GM23248 (cell line): Measurements from ENCODE around the gene HMGN5. TPM values are rescaled to one million over a fixed set of nuclear protein-coding genes. Genes with fewer than 3 reads are reported as not detected.

Experiments used
- DNase-seq: peaks from one replicate; pipeline ENCODE4 v3.0.0-alpha.2; 2015
- H2AFZ ChIP-seq: fragments of 200-600 bp; sonication (generic); 2 replicates; pipeline ENCODE4 v1.6.1; 2016; ENCODE audit warnings: antibody characterized with exemption
- H3F3A ChIP-seq: fragments of 200-600 bp; sonication (generic); 2 replicates; pipeline ENCODE4 v1.6.1; 2016; ENCODE audit warnings: mild to moderate bottlenecking, antibody characterized with exemption, mixed run types; ENCODE audit not compliant: insufficient read depth
- H3K27ac ChIP-seq: fragments of 200-600 bp; sonication (generic); 2 replicates; pipeline ENCODE4 v1.5.1; 2016; ENCODE audit warnings: mild to moderate bottlenecking
- H3K27me3 ChIP-seq: fragments of 200-600 bp; sonication (generic); replicated peaks from 2 replicates; pipeline ENCODE4 v1.6.1; 2016; ENCODE audit warnings: mild to moderate bottlenecking; ENCODE audit not compliant: insufficient read depth
- H3K36me3 ChIP-seq: fragments of 200-600 bp; sonication (generic); 2 replicates; pipeline ENCODE4 v1.6.1; 2016; ENCODE audit warnings: low read depth, mild to moderate bottlenecking
- H3K4me1 ChIP-seq: fragments of 200-600 bp; sonication (generic); 2 replicates; pipeline ENCODE4 v1.6.1; 2016; ENCODE audit warnings: mild to moderate bottlenecking; ENCODE audit not compliant: insufficient read depth
- H3K4me2 ChIP-seq: fragments of 200-600 bp; sonication (generic); one replicate; pipeline ENCODE4 v1.6.1; 2016; ENCODE audit warnings: mild to moderate bottlenecking; ENCODE audit not compliant: unreplicated experiment
- H3K4me3 ChIP-seq: fragments of 200-600 bp; sonication (generic); 2 replicates; pipeline ENCODE4 v1.5.1; 2016; ENCODE audit warnings: mild to moderate bottlenecking
- H3K79me2 ChIP-seq: fragments of 200-600 bp; sonication (generic); 2 replicates; pipeline ENCODE4 v1.6.1; 2016; ENCODE audit warnings: mild to moderate bottlenecking; ENCODE audit not compliant: insufficient read depth
- H3K9ac ChIP-seq: fragments of 200-600 bp; sonication (generic); 2 replicates; pipeline ENCODE4 v1.6.1; 2016; ENCODE audit warnings: mild to moderate bottlenecking
- H3K9me2 ChIP-seq: fragments of 200-600 bp; sonication (generic); 2 replicates; pipeline ENCODE4 v1.6.1; 2016; ENCODE audit warnings: mixed run types, mild to moderate bottlenecking, moderate library complexity; ENCODE audit not compliant: insufficient read depth
- H3K9me3 ChIP-seq: fragments of 200-600 bp; sonication (generic); one replicate; pipeline ENCODE4 v1.6.1; 2017; ENCODE audit warnings: low read depth
- H4K20me1 ChIP-seq: fragments of 200-600 bp; sonication (generic); 2 replicates; pipeline ENCODE4 v1.6.0; 2016; ENCODE audit not compliant: insufficient read depth
- EZH2 ChIP-seq: fragments of 200-600 bp; sonication (generic); IDR thresholded peaks from 2 replicates; pipeline ENCODE4 v1.6.1; 2018; ENCODE audit warnings: antibody characterized with exemption, mild to moderate bottlenecking; ENCODE audit not compliant: insufficient read depth, poor library complexity, severe bottlenecking
- EZH2phosphoT487 ChIP-seq: fragments of 200-600 bp; sonication (generic); IDR thresholded peaks from 2 replicates; pipeline ENCODE4 v1.6.1; 2018; ENCODE audit warnings: antibody characterized with exemption, moderate library complexity, mild to moderate bottlenecking, low read depth; ENCODE audit not compliant: insufficient read depth
- WGBS, 2 experiments: methylation state at CpG; one replicate each; pipeline ENCODE4 v1.1.6; 2015 to 2017; ENCODE audit warnings: low lambda C conversion rate in 2 of 2, low coverage in 1 of 2; ENCODE audit errors: missing lambda C conversion rate in 2 of 2; 5-methylcytosine and 5-hydroxymethylcytosine counted together
- in situ Hi-C: fragments of 300-500 bp; cut with MboI; formaldehyde crosslinking; loops from 2 replicates; pipeline ENCODE4 v1.15.0; 2020
- polyA plus RNA-seq: library from polyadenylated mRNA; unstranded; fragments of >200 nt; fragmentation: Nextera tagmentation; extraction: Ambion mirVana; gene quantifications from 2 replicates; pipeline ENCODE4 v1.2.1, GENCODE V29; 2016
- total RNA-seq: library from RNA; depleted of rRNA; stranded (reverse); fragments of >200 nt; shearing (Covaris generic); gene quantifications from 2 replicates; pipeline ENCODE4 v1.2.3, GENCODE V29; 2014; rRNA removed

Gene HMGN5, protein sequence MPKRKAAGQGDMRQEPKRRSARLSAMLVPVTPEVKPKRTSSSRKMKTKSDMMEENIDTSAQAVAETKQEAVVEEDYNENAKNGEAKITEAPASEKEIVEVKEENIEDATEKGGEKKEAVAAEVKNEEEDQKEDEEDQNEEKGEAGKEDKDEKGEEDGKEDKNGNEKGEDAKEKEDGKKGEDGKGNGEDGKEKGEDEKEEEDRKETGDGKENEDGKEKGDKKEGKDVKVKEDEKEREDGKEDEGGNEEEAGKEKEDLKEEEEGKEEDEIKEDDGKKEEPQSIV
- 1.3 TPM in 1 of 2 replicates, not detected in the other for total RNA-seq
- polyA plus RNA-seq: 3.7 and 4.2 TPM in 2 replicates

DNA sequence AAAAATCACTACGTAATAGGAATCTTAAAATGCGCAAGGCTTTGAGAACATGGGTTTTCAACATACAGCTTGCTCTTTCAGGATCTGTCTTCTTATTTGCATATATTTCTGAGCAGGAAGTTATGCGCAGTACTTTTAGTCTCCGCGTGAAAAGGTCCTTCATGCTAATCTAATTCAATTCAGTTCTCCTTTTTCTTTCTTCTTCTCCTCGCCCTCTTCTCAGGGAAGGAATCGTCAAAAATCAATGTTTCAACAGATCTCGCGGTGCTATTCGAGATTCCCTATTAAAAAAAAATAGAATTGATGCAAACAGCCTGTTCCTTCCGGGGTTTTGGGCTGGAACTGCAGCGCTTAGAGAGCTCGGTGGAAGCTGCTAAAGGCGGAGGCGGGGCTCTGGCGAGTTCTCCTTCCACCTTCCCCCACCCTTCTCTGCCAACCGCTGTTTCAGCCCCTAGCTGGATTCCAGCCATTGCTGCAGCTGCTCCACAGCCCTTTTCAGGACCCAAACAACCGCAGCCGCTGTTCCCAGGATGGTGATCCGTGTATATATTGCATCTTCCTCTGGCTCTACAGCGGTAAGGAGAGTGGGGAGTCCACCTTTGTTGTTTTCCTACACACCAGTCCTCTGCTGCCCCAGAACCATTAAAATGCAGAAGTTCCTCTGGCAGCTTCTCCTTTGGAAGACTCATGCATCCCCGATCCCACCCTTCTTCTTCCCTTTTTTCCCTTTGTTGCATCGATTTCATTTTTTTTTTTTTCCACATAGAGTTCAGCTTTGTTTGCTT is at the start of gene HMGN5, which contains the start of gene SH3BGRL:
HMGN5 (minus strand) TSS at position 243 of the 785 bp plus-strand sequence. CDS start 80,364 bp downstream, outside the sequence.
SH3BGRL (plus strand) TSS at position 432 of the 785 bp plus-strand sequence; CDS start at position 531, 99 bp downstream.
- Histone ChIP-seq H3K9me3 (no peaks in the 10 kb centered on the region), H3K27ac (peak within 1 kb of the TSS; percentile 96), H3K79me2 (peaks cover 53% of the 10 kb centered on the region), H2AFZ (peak within 1 kb of the TSS; percentile 98), H3K9me2 (no peaks in the 10 kb centered on the region), H3K36me3 (no peaks in the 10 kb centered on the region), H4K20me1 (no peaks in the 10 kb centered on the region), H3K4me3 (peak within 1 kb of the TSS; percentile 93), H3K4me2 (peak within 1 kb of the TSS; percentile 95), H3F3A (peaks cover 11% of the 10 kb centered on the region; the same call in 1 of the 2 replicates), H3K9ac (peak within 1 kb of the TSS; percentile 97), H3K4me1 (peaks cover 14% of the 10 kb centered on the region; the same call in 1 of the 2 replicates), H3K27me3 (no peaks in the 10 kb centered on the region)
- 0 to 1% methylated on average over 12 to 23 of the region's 23 CpGs for WGBS, 2 experiments
- in situ Hi-C loops: no loop called here
- TF ChIP-seq EZH2 (no peak), EZH2phosphoT487 (no peak)
- DNase-seq: peak; percentile 92

GRCh38 chrX:81241753-81242152 is 40.0 kb upstream of the HMGN5 start:
- no peak overlapping the region for H3K4me3 ChIP-seq
- no peak for TF ChIP-seq EZH2
- TF ChIP-seq EZH2phosphoT487: no peak
- H3K4me2 ChIP-seq: no peak overlapping the region
- H3K4me1 ChIP-seq: no peaks in the 10 kb centered on the region
- H3K9me3 ChIP-seq: no peaks in the 10 kb centered on the region
- no peaks in the 10 kb centered on the region; the same call in 1 of the 2 replicates for H3K79me2 ChIP-seq
- H3K36me3 ChIP-seq: no peaks in the 10 kb centered on the region
- no peak for DNase-seq
- H3F3A ChIP-seq: no peaks in the 10 kb centered on the region
- no peaks in the 10 kb centered on the region for H3K27me3 ChIP-seq
- H3K27ac ChIP-seq: no peak overlapping the region
- H2AFZ ChIP-seq: no peak overlapping the region
- in situ Hi-C loops: no loop called here
- no peaks in the 10 kb centered on the region for H3K9me2 ChIP-seq
- WGBS, 2 experiments: 87 to 91% methylated on average over 3 to 5 of the region's 7 CpGs
- no peak overlapping the region for H3K9ac ChIP-seq
- no peaks in the 10 kb centered on the region for H4K20me1 ChIP-seq

DNA sequence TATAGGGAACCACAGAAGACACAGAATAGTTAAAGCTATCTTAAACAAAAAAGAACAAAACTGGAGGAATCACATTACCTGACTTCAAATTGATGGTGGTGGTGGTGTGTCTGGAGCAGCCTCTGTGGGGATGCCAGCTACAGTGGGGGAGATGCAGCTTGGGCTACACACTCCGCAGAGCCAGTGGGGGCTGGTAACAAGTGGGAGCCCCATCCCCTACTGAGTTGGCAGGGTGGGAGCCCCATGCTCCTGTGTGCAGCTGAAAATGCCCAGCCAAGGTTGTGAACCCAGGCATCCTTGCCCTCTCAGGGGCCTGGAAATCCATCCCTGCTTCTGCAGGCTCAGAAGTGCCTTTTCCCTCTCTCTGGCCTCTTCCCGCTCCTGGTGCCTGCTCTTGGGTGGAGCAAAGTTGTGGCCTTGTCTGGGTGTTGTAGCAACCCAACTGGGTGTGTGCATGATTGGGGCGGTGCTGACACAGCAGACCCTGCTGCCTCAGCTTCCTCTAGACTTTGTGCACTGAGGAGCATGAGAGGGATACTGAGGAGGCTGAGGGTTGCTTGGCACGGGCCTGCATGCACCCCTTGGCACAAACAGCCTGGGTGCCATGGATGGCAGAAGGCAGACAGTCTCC is 39.1 kb upstream of the HMGN5 start:
- Histone ChIP-seq H3K9ac (no peak overlapping the region), H4K20me1 (no peaks in the 10 kb centered on the region), H3K9me2 (no peaks in the 10 kb centered on the region), H3K79me2 (no peaks in the 10 kb centered on the region), H3K4me1 (no peaks in the 10 kb centered on the region), H3K4me3 (no peak overlapping the region), H3F3A (no peaks in the 10 kb centered on the region), H3K4me2 (no peak overlapping the region), H3K27ac (no peak overlapping the region), H3K36me3 (no peaks in the 10 kb centered on the region), H3K27me3 (no peaks in the 10 kb centered on the region), H3K9me3 (no peaks in the 10 kb centered on the region), H2AFZ (no peak overlapping the region)
- no peak for DNase-seq
- no peak for TF ChIP-seq EZH2phosphoT487
- TF ChIP-seq EZH2: no peak
- 94 to 100% methylated on average over 2 to 3 of the region's 4 CpGs for WGBS, 2 experiments
- in situ Hi-C loops: no loop called here

- Histone ChIP-seq H3F3A (no peaks in the 10 kb centered on the region), H3K79me2 (0 out of 2 replicates have a peak, but pooled peaks cover 13% of the 10 kb centered on the region), H3K9me2 (no peaks in the 10 kb centered on the region), H3K4me3 (no peak overlapping the region), H3K4me2 (no peak overlapping the region), H3K27ac (no peak overlapping the region), H3K9ac (no peak overlapping the region), H3K36me3 (no peaks in the 10 kb centered on the region), H3K4me1 (no peaks in the 10 kb centered on the region), H3K9me3 (no peaks in the 10 kb centered on the region), H4K20me1 (no peaks in the 10 kb centered on the region), H2AFZ (no peak overlapping the region), H3K27me3 (no peaks in the 10 kb centered on the region)
- in situ Hi-C loops: no loop called here
- 95 to 100% methylated on average over 2 to 4 of the region's 4 CpGs for WGBS, 2 experiments
- TF ChIP-seq EZH2: no peak
- TF ChIP-seq EZH2phosphoT487: no peak
- DNase-seq: no peak
These were observed 36.5 kb upstream of the HMGN5 start for GRCh38 chrX:81238166-81238565.
